NCI-H1930 (cell line): ENCODE results near the gene POLR3E.
"Not testable (repeated sequence)": the region's sequence is repeated elsewhere in the genome, so short reads cannot be mapped to it uniquely, and the experiment has no call there.

ENCODE experiments used
- DNase-seq, 2 experiments: peaks; one replicate each; lab custom pipeline; 2025; lab: John Stamatoyannopoulos, UW

Gene POLR3E

DNA sequence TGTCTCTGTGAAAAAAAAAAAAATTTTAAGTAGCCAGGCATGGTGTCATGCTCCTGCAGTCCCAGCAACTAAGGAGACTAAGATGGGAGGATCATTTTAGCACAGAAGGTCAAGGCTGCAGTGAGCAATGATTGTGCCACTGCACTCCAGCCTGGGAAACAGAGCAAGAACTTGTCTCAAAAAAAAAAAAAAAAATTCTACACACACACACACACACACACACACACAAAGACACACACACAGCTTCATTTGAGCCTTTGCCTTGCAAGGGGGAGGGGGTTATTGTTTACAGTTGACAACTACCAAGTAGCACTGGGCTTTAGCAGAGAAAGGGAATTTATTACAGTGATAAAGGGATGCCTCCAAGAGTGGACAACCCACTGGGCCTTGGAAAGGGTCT lies 4.9 kb upstream of the POLR3E start:
- DNase-seq, result no peak

GRCh38 chr16:22293137-22294106 lies 3.8 kb upstream of the POLR3E start:
- no peak for DNase-seq

DNA sequence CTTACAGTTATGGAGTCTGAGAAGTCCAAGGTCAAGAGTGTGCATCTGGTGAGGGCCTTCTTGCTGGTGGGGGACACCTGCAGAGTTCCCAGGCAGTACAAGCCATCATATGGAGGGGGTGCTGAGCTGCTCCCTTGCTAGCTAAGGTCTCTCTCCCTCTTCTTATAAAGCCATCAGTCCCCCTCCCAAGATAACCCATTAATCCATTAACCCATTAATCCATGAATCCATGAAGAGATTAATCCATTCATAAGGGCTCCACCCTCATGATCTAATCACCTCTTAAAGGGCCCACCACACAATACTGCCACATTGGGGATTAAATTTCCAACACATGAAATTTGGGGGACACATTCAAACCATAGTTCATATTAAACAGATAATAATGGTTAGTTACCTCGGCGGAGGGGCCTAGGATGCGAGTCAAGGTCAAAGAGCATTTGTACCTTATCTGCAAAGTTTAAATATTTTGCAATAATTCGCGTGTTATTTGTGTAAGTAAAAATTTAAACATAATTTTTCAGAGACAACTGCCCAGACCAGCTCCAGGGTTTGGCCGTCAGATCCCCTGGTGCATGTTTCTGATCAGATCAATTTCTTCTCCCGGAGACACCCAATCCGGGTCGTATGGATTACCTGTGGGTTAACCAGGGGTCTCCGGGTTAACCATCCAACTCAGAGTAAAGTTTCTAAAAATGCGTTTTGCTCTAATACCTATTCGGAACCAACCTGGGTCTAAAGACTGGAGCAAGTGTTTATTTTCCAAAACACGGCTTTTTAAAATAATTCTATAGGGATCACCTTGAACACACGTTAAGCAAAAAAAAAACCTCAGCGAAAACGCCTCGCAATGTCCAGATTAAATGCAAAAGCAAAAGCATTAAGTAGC lies 740 bp upstream of the POLR3E start:
- peak in 1 of 2 experiments; percentile 29 for DNase-seq

DNA sequence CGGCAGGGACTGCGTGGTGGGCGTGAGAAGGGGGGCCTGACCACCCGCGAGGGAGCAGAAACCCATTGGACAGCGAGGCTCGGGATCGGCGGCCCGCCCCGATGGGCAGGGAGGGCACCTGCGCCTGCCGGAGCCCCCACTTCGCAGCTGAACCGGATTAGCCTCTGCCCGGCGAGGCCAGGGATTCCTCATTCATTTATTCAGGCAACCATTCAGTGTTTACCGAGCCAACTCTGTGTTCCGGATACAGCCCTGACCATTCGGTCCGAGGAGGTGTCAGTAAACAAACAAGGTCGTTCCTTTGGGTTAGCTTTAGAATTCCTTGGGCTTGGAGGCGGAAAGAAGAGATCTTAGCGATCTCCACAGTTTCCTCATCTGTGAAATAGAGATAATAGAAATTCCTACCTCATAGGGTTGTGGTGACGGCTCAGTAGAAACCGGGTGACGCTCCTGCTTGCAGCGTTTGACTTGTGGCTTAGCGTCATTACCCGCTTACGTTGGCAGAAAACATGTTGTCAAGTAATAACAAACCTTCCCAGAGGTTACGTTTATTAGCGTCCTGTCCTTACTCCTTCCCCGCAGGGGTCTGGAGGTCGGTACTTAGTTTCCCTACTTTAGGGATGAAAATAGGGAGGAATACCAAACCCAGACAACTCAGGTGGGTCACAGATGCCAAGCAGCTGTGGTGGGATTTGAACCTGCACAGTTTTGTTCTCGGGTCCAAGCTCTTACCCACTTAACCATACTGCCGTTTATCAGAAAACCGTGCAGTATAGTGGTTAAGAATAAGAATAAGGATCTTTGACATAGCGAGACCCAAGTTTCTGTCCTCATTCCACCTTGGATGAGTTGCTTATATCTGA lies 893 bp downstream of the POLR3E start:
- DNase-seq, result peak; percentile 75 to 83

- no peak for DNase-seq
These were observed 1.8 kb downstream of the POLR3E start for GRCh38 chr16:22299036-22299435.

DNA sequence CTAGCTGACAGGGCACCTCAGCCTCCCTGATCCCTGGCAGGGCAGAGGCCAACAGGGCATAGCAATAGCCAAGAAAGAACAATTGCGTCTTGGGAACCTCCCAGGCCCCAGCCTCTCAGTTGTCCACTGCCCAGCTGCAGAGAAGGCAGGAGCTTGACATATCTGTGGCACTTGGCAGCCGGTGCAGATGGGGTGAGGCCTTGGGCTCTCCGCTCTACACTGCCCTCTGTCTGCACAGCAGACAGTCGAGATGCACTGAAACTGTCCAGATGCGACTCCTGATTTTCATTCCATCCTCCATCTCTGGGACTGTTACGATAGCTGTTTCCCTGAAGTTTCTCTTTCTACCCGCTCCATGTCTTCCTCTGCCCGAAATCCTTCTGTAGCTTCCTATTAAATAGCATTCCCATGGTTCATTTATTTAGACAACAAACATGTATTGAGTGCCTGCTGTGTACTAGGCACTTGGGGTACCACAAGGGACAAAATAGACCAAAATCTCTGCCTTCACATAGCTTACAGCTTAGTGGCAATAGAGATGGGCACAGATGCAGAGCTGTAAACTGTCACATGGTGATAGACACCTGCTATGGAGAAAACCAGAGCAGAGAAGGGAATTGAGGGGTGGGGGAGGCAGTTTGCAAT lies 3.3 kb downstream of the POLR3E start:
- no peak for DNase-seq

DNA sequence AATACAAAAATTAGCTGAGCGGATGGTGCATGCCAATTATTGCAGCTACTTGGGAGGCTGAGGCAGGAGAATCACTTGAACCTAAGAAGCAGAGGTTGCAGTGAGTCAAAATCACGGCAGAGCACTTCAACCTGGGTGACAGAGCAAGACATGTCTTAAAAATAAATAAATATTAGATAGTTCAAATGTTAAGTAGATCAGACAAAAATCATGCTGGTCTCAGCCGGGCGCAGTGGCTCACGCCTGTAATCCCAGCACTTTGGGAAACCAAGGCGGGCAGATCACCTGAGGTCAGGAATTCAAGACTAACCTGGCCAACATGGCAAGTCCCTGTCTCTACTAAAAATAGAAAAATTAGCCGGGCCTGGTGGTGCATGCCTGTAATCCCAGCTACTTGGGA lies 4.2 kb downstream of the POLR3E start:
- not testable (repeated sequence) for DNase-seq

- DNase-seq, result no peak
These were observed 5.7 kb downstream of the POLR3E start for GRCh38 chr16:22302776-22303363.

DNA sequence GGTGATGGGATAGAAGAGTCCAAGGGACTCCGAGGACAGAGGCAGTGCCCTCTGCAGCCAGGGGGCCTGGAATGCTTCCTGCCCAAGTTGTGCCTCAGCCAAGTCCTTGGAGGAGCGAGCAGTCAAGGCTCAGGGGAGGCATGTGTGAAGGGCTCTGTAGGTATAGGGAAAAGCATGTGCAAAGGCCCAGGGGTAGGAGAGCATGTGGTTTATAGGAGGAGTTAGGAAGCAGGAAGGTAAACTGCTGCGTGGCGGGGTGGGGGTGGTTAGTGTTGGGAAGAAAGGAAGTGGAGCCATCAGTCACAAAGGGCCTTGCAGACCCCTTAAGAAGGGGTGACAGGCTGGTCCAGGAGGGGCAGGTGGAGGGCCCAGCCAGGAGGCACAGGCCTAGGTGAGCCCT lies 7.2 kb downstream of the POLR3E start:
- DNase-seq, result no peak

GRCh38 chr16:22306788-22307187 lies 9.6 kb downstream of the POLR3E start:
- no peak for DNase-seq

DNA sequence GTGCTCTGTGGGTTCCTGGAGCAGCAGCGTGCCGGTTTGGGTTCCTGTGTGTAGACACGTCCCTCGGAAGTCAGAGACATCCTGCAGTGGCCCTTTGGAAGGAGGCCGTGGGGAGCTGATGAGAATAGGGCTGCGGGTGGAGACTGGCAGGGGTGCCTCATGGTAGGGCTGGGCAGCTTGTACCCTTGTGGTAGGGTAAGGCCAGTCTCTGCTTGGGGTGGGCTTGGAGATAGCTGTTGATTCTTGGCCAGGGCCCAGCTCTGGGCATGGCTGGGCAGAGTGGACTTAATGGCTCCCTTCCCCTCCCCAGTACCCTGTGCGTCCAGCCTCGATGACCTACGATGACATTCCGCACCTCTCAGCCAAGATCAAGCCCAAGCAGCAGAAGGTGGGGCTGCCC lies 10.6 kb downstream of the POLR3E start:
- DNase-seq, result no peak

GRCh38 chr16:22308824-22309520 lies 11.8 kb downstream of the POLR3E start:
- no peak for DNase-seq

GRCh38 chr16:22311520-22311919 lies 14.3 kb downstream of the POLR3E start:
- no peak for DNase-seq

DNA sequence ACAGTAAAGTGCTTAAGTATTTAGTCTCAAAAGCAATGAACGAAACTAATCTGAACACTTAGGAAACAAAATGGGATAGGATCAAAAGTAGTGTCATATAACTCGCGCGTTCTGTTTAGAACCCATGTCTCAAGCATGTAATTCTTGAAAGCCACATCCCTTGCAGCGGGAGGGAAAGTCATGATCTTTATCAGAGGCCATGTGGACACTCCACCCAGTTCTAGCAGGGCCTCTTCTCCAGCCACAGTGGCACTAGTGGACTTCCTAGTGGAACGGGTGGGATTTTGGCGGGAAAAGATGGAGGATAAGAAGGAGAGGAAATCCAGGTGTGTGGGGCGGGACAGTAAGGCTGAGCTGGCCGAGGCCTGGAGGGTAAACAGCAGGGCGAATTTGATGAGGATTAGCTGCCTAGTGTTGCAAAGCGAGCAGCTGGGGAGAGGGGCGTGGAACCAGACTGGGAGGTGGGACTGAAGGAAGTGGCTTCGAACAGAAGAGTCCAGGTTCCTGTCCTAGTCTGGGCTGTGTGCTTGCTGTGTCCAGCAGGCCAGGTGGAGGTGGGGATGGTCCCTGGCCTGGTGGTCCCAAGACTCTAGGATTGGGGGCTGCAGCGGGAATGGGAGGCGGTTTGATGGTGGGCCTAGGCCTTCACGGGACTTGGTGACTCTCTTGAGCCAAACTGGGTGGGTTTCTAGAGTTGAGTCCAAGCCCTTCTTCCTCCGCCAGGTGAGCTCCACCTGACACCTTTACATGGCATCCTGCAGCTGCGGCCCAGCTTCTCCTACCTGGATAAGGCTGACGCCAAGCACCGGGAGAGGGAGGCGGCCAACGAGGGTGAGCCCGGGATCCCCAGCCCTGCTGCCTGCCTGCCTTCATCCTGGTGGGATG lies 15.9 kb downstream of the POLR3E start:
- DNase-seq, result no peak

GRCh38 chr16:22313876-22314470 lies 16.8 kb downstream of the POLR3E start:
- DNase-seq, result no peak

DNA sequence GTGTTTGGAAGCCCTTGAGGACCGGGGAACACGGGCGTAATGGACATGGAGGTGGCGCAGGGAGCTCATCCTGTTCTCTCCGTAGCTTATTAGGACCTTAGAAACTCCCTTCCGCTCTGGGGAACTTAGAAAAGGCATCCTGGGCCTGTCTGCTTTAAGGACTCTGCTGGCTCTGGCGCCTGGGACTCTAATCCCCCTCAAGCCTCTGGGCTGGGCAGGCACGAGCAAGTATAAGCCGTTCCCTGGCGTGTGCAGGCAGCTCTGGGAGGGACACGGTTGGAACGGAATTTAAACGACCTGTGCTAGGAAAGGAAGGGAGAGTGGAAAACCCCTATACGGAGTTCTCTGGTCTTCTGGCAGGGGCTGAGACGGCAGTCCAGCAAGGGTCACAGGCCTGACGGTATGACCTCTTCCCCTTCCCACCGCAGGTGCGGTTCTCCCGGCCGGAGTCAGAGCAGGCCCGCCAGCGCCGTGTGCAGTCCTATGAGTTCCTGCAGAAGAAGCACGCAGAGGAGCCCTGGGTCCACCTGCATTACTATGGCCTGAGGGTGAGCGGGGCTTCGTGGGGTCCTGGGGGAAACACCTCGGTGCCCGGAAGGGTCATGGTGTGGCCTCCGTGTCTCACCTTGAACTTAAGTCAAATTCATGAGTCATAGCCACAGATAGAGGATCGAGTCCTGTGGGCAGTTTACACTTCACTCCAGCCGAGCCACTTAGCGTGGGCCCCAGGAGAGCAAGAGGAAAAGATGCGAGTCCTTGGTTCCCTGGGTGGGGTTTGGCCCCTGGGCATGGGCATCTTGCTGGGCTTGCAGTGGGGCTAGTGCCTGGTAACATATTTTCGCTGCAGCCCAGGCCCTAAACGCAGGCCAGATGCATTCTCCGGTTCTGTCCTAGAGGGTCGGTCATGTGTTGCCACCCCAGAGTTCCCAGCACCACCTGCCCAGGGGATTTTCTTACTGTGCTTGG lies 17.7 kb downstream of the POLR3E start:
- no peak for DNase-seq

DNA sequence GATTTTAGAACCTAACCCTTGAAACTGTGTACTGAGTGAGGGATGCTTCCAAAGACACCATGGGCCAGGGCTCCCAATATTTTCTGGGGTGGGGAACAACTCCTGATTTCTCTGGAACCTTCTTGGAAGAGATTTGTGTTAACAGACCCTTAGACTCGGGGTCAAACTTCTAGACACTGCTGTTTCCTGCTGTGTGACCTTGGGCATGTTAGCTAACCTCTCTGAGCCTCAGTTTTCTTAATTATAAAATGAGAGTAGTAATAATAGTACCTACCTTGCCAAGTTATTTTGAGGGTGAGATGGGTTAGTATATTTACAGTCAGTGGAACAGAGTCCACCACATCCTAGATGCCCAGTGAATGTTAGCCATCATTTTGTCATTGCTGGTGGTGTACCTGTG lies 18.8 kb downstream of the POLR3E start:
- no peak for DNase-seq

DNA sequence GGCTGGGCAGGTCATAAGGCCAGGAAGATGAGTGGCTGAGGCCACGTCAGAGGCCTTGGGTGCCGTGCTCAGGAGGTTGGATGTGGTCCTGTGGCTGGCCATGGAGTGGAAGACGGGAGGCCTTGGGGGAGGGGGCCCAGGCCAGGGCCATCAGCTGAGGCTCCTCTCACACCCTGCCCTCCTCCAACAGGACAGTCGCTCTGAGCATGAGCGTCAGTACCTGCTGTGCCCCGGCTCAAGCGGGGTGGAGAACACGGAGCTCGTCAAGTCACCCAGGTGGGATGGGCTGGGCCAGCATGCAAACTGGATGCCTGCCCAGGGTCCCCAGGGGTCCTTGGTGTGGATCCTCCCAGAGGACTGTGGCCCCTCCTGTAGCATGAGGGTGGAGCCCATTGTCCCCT lies 19.2 kb downstream of the POLR3E start:
- DNase-seq, result no peak
